ENCODE results near the gene IGSF3. TPM values are rescaled to one million over a fixed set of nuclear protein-coding genes. Genes with fewer than 3 reads are reported as not detected.

The IGSF3 gene
- total and polyA plus RNA-seq, 2 of the 13 experiments (the other 11 are each of a cell fraction or from before 2014, with no cell fraction given), result 0.11 to 0.16 TPM

- Histone ChIP-seq H3K4me3 (replicated peaks in 1 of 3; ENCODE audit: insufficient read depth in 1 of 3, low read depth in 2 of 3, low read length in 3 of 3) (no peak overlapping the region), H3K4me1 (ENCODE audit: insufficient read depth, low read length) (peaks cover 19% of the 10 kb centered on the region), H3K79me2 (ENCODE audit: insufficient read depth, low read length) (peaks cover 2% of the 10 kb centered on the region), H3K4me2 (ENCODE audit: low read depth, low read length) (no peak overlapping the region), H3K27ac (ENCODE audit: extremely low read length, insufficient read depth, low read length) (no peak overlapping the region), H3K9ac (ENCODE audit: insufficient read depth, low read depth, low read length) (no peak overlapping the region), H3K9me3 (ENCODE audit: low read length) (peaks cover 13% of the 10 kb centered on the region), H4K20me1 (ENCODE audit: insufficient read depth, low read length) (no peaks in the 10 kb centered on the region; the same call in 1 of the 2 replicates), H3K36me3 (replicated peaks in 1 of 2; ENCODE audit: control insufficient read depth in 1 of 2, insufficient read depth in 2 of 2, low read length in 2 of 2) (peaks cover 0 to 4% of the 10 kb centered on the region in 2 experiments; a peak in 1 of 5 replicates), H2AFZ (ENCODE audit: low read length) (no peak overlapping the region), H3K27me3 (ENCODE audit: control insufficient read depth in 1 of 2, insufficient read depth in 2 of 2, low read length in 2 of 2) (no peaks in the 10 kb centered on the region)
- TF ChIP-seq GTF3A (CRISPR knock-in tag; conservative IDR thresholded peaks at IDR 0.05) (no peak), THYN1 (CRISPR knock-in tag; IDR thresholded peaks at IDR 0.05; ENCODE audit: borderline replicate concordance, low read depth) (no peak), TCF7 (IDR thresholded peaks at IDR 0.05; ENCODE audit: low read depth) (no peak), ZNF556 (CRISPR knock-in tag; IDR thresholded peaks at IDR 0.05; ENCODE audit: borderline replicate concordance) (no peak), ZBTB42 (CRISPR knock-in tag; IDR thresholded peaks at IDR 0.05) (no peak), RNF2 (conservative IDR thresholded peaks at IDR 0.05; ENCODE audit: low read depth) (no peak), SUZ12 (IDR thresholded peaks at IDR 0.05; ENCODE audit: low read depth, low read length) (no peak), LRRFIP1 (CRISPR knock-in tag; conservative IDR thresholded peaks at IDR 0.05) (no peak), RERE (CRISPR knock-in tag; IDR thresholded peaks at IDR 0.05; ENCODE audit: low read depth) (no peak), PLRG1 (conservative IDR thresholded peaks at IDR 0.05) (no peak), MED8 (CRISPR knock-in tag; IDR thresholded peaks at IDR 0.05; ENCODE audit: insufficient replicate concordance) (no peak)
- intact Hi-C loops (cut with micrococcal nuclease; ENCODE audit: unreplicated experiment), result no loop called here
- FAIRE-seq, result no peak
- no TSS peak for BruUV-seq (replicated peaks)
- ATAC-seq, result no peak
- in situ Hi-C loops (cut with HindIII; ENCODE audit: extremely low pct_ligation_motif_present, low pct_unique_long_range_greater_than_20kb), result no loop called here
- ChIA-PET POLR2A (no interaction called here), CTCF (ENCODE audit: low intra/inter-chr PET ratio, low total read pairs) (no interaction called here)
- no peak for DNase-seq (ENCODE audit: low spot score)
- WGBS (ENCODE audit: low lambda C conversion rate), result 96% methylated on average over 1 of the region's 1 CpG
These were observed 102.3 kb downstream of the IGSF3 start for GRCh38 chr1:116565222-116565621.
